ENCODE data around the gene PCDHGA9. TPM values are rescaled to one million over a fixed set of nuclear protein-coding genes. Genes with fewer than 3 reads are reported as not detected.
"Not testable (repeated sequence)": the region's sequence is repeated elsewhere in the genome, so short reads cannot be mapped to it uniquely, and the experiment has no call there.

The PCDHGA9 gene
- total and polyA plus RNA-seq, 4 donors: 0.75 to 13.2 (median 4.8) TPM

DNA sequence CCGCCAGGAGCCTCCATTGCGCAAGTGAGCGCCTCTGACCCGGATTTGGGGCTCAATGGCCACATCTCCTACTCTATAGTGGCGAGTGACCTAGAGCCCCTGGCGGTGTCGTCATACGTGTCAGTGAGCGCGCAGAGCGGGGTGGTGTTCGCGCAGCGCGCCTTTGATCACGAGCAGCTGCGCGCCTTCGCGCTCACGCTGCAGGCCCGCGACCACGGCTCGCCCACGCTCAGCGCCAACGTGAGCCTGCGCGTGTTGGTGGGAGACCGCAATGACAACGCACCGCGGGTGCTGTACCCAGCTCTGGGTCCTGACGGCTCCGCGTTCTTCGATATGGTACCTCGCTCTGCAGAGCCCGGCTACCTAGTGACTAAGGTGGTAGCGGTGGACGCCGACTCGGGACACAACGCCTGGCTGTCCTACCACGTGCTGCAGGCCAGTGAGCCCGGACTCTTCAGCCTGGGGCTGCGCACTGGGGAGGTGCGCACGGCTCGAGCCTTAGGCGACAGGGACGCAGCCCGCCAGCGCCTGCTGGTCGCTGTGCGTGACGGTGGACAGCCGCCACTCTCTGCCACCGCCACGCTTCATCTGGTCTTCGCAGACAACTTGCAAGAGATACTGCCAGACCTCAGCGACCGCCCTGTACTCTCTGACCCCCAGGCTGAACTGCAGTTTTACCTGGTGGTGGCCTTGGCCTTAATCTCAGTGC lies 7.2 kb downstream of the PCDHGA9 start:
- DNase-seq (peak in 1 of 2 donors; percentile 54), ATAC-seq (ENCODE audit: low FRiP score) (no peak)
- peaks cover 37% of the 10 kb centered on the region for H3K9me3 ChIP-seq (ENCODE audit: control insufficient read depth, low read length)
- H3K36me3 ChIP-seq (ENCODE audit: control insufficient read depth in 1 of 2, insufficient read depth in 2 of 2, low read length in 1 of 2): no peaks in the 10 kb centered on the region
- no peaks in the 10 kb centered on the region for H3K4me1 ChIP-seq (ENCODE audit: control insufficient read depth in 1 of 2, insufficient read depth in 2 of 2, low read length in 2 of 2)
- H3K27ac ChIP-seq (ENCODE audit: low read depth in 1 of 2, low read length in 2 of 2): no peak overlapping the region
- intact Hi-C loops (cut with DNase I): loop anchor here (5.0 to 10.0 kb wide), 3 partner anchors 115 to 155 kb away; no protein-coding TSS in a partner anchor
- no peaks in the 10 kb centered on the region for H3K27me3 ChIP-seq (ENCODE audit: control insufficient read depth in 1 of 2, insufficient read depth in 2 of 2, low read length in 1 of 2)
- no peak overlapping the region for H3K4me3 ChIP-seq (ENCODE audit: low read length in 2 of 2)
- WGBS, 2 donors: 18 to 23% methylated on average over 64 of the region's 64 CpGs

DNA sequence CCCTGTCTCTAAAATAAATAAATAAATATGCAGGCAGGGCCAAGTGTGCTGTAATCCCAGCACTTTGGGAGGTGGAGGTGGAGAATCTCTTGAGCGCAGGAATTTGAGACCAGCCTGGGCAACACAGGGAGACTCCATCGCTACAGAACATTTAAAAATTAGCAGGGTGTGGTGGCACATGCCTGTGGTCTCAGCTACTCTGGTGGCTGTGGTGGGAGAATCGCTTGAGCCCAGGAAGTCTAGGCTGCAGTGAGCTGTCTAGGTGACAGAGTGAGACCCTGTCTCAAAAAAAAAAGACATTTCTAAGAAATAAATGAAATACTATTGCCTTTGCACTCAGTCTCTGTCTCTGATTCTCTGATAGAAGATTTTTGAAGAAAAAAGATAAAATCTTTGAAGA lies 9.0 kb downstream of the PCDHGA9 start:
- ATAC-seq (ENCODE audit: low FRiP score): no peak
- intact Hi-C loops (cut with DNase I): loop anchor here in 1 of 2 donors (10.0 kb wide), 2 partner anchors 113 to 153 kb away; no protein-coding TSS in a partner anchor
- Histone ChIP-seq H3K9me3 (ENCODE audit: control insufficient read depth, low read length) (peaks cover 34% of the 10 kb centered on the region), H3K27me3 (ENCODE audit: control insufficient read depth in 1 of 2, insufficient read depth in 2 of 2, low read length in 1 of 2) (no peaks in the 10 kb centered on the region), H3K4me3 (ENCODE audit: low read length in 2 of 2) (no peak overlapping the region), H3K4me1 (ENCODE audit: control insufficient read depth in 1 of 2, insufficient read depth in 2 of 2, low read length in 2 of 2) (no peaks in the 10 kb centered on the region), H3K27ac (ENCODE audit: low read depth in 1 of 2, low read length in 2 of 2) (no peak overlapping the region), H3K36me3 (ENCODE audit: control insufficient read depth in 1 of 2, insufficient read depth in 2 of 2, low read length in 1 of 2) (no peaks in the 10 kb centered on the region)
- no peak for DNase-seq
- WGBS, 2 donors: 59% methylated on average over 3 of the region's 3 CpGs

DNA sequence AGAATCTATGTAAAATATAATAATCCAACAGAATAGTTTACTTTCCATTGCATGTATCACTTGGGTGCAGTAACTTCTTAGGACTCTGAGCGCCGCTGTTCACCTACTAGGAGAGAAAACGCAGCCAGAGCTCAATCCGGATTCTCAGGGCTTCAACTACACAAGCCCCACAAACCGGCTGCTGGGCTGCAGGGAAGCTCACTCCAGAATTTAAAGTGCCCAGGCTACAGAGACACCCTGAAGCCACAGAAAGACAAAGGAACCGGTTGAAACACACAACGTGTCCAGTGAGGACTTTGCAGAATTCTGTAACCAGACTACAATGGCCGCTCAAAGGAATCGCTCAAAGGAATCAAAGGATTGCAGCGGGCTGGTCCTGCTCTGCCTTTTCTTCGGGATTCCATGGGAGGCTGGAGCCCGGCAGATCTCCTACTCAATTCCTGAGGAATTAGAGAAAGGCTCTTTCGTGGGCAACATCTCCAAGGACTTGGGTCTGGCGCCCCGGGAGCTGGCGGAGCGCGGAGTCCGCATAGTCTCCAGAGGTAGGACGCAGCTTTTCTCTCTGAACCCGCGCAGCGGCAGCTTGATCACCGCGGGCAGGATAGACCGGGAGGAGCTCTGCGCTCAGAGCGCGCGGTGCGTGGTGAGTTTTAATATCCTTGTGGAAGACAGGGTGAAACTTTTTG lies 10.4 kb downstream of the PCDHGA9 start, which contains the start of gene PCDHGA10:
TSS of gene PCDHGA10 (plus strand) at position 134 of the 686 bp plus-strand sequence. CDS start at position 323, 189 bp downstream.
- ATAC-seq (ENCODE audit: low FRiP score): no peak
- Histone ChIP-seq H3K4me1 (ENCODE audit: control insufficient read depth in 1 of 2, insufficient read depth in 2 of 2, low read length in 2 of 2) (no peaks in the 10 kb centered on the region), H3K4me3 (ENCODE audit: low read length in 2 of 2) (no peak within 1 kb of the TSS), H3K36me3 (ENCODE audit: control insufficient read depth in 1 of 2, insufficient read depth in 2 of 2, low read length in 1 of 2) (no peaks in the 10 kb centered on the region), H3K27me3 (ENCODE audit: control insufficient read depth in 1 of 2, insufficient read depth in 2 of 2, low read length in 1 of 2) (no peaks in the 10 kb centered on the region), H3K9me3 (ENCODE audit: control insufficient read depth, low read length) (peaks cover 36% of the 10 kb centered on the region), H3K27ac (ENCODE audit: low read depth in 1 of 2, low read length in 2 of 2) (no peak within 1 kb of the TSS)
- 14 to 19% methylated on average over 31 of the region's 31 CpGs for WGBS, 2 donors
- peak in 1 of 2 donors; percentile 61 for DNase-seq
- intact Hi-C loops (cut with DNase I): loop anchor here in 1 of 2 donors (10.0 kb wide), 2 partner anchors 112 to 152 kb away; no protein-coding TSS in a partner anchor

DNA sequence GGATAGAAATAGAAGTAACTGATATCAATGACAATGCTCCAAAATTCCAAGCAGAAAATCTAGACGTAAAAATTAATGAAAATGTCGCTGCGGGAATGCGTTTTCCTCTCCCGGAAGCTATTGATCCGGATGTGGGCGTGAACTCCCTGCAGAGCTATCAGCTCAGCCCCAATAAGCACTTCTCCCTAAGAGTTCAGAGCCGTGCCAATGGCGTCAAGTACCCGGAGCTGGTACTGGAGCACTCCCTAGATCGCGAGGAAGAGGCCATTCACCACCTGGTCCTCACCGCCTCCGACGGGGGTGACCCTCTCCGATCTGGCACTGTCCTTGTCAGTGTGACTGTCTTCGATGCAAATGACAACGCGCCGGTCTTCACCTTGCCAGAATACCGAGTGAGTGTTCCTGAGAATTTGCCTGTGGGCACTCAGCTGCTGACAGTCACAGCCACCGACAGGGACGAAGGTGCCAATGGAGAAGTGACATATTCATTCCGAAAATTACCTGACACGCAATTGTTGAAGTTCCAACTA lies 11.0 kb downstream of the PCDHGA9 start:
- Histone ChIP-seq H3K4me1 (ENCODE audit: control insufficient read depth in 1 of 2, insufficient read depth in 2 of 2, low read length in 2 of 2) (no peaks in the 10 kb centered on the region), H3K27me3 (ENCODE audit: control insufficient read depth in 1 of 2, insufficient read depth in 2 of 2, low read length in 1 of 2) (no peaks in the 10 kb centered on the region), H3K36me3 (ENCODE audit: control insufficient read depth in 1 of 2, insufficient read depth in 2 of 2, low read length in 1 of 2) (no peaks in the 10 kb centered on the region), H3K27ac (ENCODE audit: low read depth in 1 of 2, low read length in 2 of 2) (no peak overlapping the region), H3K9me3 (ENCODE audit: control insufficient read depth, low read length) (peaks cover 37% of the 10 kb centered on the region), H3K4me3 (ENCODE audit: low read length in 2 of 2) (no peak overlapping the region)
- ATAC-seq (ENCODE audit: low FRiP score): no peak
- intact Hi-C loops (cut with DNase I): loop anchor here in 1 of 2 donors (10.0 kb wide), 2 partner anchors 111 to 151 kb away; no protein-coding TSS in a partner anchor
- 23% methylated on average over 25 of the region's 25 CpGs for WGBS, 2 donors
- DNase-seq: peak in 1 of 2 donors; percentile 49

DNA sequence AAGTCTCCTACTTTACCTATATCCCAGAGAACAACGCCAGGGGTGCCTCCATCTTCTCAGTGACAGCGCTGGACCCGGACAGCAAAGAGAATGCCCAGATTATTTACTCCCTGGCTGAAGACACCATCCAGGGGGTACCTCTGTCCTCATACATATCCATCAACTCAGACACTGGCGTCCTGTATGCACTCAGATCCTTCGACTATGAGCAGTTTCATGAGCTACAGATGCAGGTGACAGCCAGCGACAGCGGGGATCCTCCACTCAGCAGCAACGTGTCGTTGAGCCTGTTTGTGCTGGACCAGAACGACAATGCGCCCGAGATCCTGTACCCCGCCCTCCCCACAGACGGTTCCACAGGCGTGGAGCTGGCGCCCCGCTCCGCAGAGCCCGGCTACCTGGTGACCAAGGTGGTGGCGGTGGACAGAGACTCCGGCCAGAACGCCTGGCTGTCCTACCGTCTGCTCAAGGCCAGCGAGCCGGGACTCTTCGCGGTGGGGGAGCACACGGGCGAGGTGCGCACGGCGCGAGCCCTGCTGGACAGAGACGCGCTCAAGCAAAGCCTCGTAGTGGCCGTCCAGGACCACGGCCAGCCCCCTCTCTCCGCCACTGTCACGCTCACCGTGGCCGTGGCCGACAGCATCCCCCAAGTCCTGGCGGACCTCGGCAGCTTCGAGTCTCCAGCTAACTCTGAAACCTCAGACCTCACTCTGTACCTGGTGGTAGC lies 12.1 kb downstream of the PCDHGA9 start:
- not testable (repeated sequence) for H3K27ac ChIP-seq (ENCODE audit: low read depth in 1 of 2, low read length in 2 of 2); H3K4me1 ChIP-seq (ENCODE audit: control insufficient read depth in 1 of 2, insufficient read depth in 2 of 2, low read length in 2 of 2); H3K27me3 ChIP-seq (ENCODE audit: control insufficient read depth in 1 of 2, insufficient read depth in 2 of 2, low read length in 1 of 2); H3K36me3 ChIP-seq (ENCODE audit: control insufficient read depth in 1 of 2, insufficient read depth in 2 of 2, low read length in 1 of 2); ATAC-seq (ENCODE audit: low FRiP score); H3K4me3 ChIP-seq (ENCODE audit: low read length in 2 of 2); DNase-seq
- H3K9me3 ChIP-seq (ENCODE audit: control insufficient read depth, low read length): peaks cover 40% of the 10 kb centered on the region
- intact Hi-C loops (cut with DNase I): loop anchor here in 1 of 2 donors (10.0 kb wide), 2 partner anchors 110 to 150 kb away; no protein-coding TSS in a partner anchor
- WGBS, 2 donors: 24 to 29% methylated on average over 39 to 46 of the region's 46 CpGs

DNA sequence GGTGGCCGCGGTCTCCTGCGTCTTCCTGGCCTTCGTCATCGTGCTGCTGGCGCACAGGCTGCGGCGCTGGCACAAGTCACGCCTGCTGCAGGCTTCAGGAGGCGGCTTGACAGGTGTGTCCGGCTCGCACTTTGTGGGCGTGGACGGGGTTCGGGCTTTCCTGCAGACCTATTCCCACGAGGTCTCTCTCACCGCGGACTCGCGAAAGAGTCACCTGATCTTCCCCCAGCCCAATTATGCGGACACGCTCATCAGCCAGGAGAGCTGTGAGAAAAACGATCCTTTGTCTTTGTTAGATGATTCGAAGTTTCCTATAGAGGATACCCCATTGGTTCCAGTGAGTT lies 12.7 kb downstream of the PCDHGA9 start:
- H3K36me3 ChIP-seq (ENCODE audit: control insufficient read depth in 1 of 2, insufficient read depth in 2 of 2, low read length in 1 of 2); H3K4me3 ChIP-seq (ENCODE audit: low read length in 2 of 2); H3K4me1 ChIP-seq (ENCODE audit: control insufficient read depth in 1 of 2, insufficient read depth in 2 of 2, low read length in 2 of 2); DNase-seq; H3K27ac ChIP-seq (ENCODE audit: low read depth in 1 of 2, low read length in 2 of 2); ATAC-seq (ENCODE audit: low FRiP score); H3K27me3 ChIP-seq (ENCODE audit: control insufficient read depth in 1 of 2, insufficient read depth in 2 of 2, low read length in 1 of 2): not testable (repeated sequence)
- WGBS, 2 donors: 25 to 29% methylated on average over 24 of the region's 24 CpGs
- H3K9me3 ChIP-seq (ENCODE audit: control insufficient read depth, low read length): peaks cover 37% of the 10 kb centered on the region
- intact Hi-C loops (cut with DNase I): loop anchor here in 1 of 2 donors (10.0 kb wide), 2 partner anchors 110 to 150 kb away; no protein-coding TSS in a partner anchor

DNA sequence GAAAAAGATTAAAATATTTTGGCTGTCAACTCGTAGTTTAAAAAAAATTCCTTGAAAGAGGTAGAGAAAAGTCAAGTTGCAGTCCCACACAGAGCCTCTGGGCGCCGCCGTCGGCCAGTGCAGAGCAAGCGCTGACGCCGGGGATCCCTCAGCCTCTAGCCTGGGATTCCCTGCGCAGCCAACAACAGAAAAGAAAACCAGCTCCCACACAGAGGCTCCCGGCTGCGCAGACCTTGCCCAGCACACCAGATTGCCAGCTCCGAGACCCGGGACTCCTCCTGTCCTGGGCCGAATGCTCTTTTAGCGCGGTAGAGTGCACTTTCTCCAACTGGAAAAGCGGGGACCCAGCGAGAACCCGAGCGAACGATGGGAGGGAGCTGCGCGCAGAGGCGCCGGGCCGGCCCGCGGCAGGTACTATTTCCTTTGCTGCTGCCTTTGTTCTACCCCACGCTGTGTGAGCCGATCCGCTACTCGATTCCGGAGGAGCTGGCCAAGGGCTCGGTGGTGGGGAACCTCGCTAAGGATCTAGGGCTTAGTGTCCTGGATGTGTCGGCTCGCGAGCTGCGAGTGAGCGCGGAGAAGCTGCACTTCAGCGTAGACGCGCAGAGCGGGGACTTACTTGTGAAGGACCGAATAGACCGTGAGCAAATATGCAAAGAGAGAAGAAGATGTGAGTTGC lies 15.1 kb downstream of the PCDHGA9 start, which contains the start of gene PCDHGB7:
TSS of gene PCDHGB7 (plus strand) at position 184 of the 679 bp plus-strand sequence. CDS start at position 367, 183 bp downstream.
- peak in 1 of 2 donors; percentile 83 for DNase-seq
- ATAC-seq (ENCODE audit: low FRiP score): peak; percentile 91
- WGBS, 2 donors: 6 to 10% methylated on average over 42 to 47 of the region's 47 CpGs
- peaks cover 44% of the 10 kb centered on the region for H3K9me3 ChIP-seq (ENCODE audit: control insufficient read depth, low read length)
- H3K36me3 ChIP-seq (ENCODE audit: control insufficient read depth in 1 of 2, insufficient read depth in 2 of 2, low read length in 1 of 2); H3K27ac ChIP-seq (ENCODE audit: low read depth in 1 of 2, low read length in 2 of 2); H3K4me3 ChIP-seq (ENCODE audit: low read length in 2 of 2); H3K4me1 ChIP-seq (ENCODE audit: control insufficient read depth in 1 of 2, insufficient read depth in 2 of 2, low read length in 2 of 2); H3K27me3 ChIP-seq (ENCODE audit: control insufficient read depth in 1 of 2, insufficient read depth in 2 of 2, low read length in 1 of 2): not testable (repeated sequence)
- intact Hi-C loops (cut with DNase I): loop anchor here in 1 of 2 donors (10.0 kb wide), 2 partner anchors 107 to 147 kb away; no protein-coding TSS in a partner anchor
